Measurements from ENCODE around the gene PRR5.

Gene PRR5

DNA sequence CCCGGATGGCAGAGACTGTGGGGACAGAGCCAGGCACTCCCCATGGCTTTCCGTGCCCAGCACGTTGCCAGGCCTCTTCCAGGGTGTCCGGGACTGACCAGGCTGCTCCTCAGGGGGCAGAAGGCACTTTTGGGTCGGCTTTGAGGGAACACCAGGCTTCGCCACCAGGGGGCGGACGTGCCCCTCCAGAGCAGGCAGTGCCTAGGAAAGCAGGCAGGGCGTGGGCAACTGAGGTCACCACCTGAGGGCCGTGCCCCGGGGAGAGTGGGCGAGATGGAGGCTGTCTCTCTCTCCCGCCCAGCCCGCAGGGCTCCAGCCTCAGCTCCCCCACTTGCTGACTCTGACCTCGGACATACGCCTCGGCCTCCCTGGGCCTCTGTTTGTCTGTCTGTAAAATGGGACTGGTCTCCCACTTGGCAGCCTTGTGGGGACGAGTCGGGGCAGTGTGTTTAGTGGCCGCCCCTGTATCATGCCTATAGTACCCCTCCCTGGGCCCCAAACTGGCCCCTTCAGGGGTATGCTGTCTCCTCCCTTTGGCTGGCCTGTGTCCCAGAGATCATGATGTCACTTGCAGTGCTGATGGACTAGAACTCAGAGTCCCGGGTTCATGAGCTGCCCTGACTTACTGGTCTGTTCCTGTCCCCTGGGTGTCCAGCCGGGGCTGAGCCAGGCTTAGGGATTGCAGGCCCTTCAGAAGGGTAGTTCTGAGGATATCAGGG, 4.4 kb upstream of the PRR5 start:
- DNase-seq: peak; percentile 53

DNA sequence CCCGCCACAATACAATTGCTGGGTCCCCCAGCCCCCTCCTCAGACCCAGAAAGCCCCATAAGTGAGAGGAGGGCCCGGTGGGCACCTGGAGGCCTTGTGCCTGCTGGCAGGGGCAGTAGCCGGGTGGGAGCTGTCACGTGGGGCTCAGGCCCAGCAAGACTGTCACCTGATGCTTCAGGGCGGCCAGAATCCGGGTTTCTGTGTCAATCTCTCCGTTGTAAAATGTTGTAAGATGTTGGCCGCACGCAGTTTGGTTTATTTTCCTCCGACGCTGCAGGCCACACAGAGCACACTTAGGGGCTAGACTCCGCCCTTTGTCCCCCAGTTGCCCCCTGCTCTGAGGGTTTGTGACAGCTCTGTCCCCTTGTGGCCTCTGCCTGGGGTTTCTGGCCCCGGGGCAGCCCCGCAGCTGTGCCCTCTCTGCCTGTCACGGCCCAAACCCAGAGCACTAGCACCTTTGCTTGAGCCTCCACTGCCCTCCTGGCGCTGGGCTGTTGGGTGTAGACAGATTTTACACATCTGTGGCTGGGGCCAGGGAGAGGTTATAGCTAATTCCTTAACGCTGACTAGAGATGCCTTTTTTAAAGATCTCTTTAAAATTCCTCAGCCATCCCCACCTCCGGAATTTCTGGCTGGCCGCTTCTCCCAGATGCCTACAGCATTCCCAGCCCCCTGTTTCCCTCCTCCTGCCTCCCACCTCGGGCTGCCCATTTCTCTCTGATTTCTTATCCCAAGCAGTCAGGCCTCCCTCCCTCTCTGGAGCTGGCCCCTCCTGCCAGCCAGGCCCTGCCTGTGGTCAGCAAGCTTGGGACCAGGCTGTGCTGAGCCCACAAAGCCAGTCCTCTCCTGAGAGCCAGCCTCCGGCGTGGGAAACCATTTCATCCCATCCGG, 3.2 kb upstream of the PRR5 start:
- DNase-seq: peak; percentile 85

DNA sequence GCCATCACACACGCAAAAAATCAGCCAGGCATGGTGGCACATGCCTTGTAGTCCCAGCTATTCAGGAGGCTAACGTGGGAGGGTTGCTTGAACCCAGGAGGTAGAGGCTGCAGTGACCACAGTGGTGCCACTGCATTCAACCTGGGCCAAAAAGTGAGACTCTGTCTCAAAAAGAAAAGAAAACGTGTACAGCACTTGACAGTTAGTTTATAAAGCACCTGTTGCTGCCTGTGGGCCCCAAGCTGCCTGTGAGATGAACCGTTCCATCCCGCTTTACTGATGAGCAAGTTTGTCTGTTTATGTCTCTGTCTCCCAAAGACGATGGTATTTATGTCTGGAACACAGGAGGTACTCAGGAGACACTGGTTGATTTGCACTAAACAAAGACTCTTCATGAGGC, 1.5 kb upstream of the PRR5 start:
- DNase-seq: no peak

DNA sequence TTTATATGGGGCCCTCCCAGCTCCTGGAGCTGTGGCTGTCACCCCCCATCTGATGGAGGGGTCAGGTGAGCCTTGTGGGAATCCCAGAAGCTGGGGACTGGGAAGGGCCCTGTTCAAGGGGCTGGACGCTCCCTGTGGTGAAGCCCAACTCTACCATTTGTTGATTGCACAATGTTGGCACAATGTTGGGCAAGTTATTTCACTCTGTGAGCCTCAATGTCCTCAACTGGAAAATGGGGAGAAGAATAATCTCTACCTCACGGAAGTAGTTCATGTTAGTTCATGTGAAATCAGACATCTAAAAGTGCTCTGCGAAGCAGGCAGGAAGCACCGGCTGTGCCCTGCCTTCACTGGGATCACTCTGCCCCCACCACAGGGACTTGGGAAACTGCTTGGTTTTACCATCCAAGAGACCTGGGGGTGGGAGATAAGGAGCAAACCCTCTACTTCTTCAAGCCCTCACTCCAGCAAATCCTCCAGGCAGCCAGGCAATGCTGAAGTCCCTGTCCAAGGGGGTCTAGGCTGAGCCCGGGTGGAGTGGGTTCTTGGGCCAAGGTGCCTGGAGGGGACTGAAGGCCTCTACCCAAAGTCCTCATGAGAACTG, 715 bp upstream of the PRR5 start:
- no peak for DNase-seq

DNA sequence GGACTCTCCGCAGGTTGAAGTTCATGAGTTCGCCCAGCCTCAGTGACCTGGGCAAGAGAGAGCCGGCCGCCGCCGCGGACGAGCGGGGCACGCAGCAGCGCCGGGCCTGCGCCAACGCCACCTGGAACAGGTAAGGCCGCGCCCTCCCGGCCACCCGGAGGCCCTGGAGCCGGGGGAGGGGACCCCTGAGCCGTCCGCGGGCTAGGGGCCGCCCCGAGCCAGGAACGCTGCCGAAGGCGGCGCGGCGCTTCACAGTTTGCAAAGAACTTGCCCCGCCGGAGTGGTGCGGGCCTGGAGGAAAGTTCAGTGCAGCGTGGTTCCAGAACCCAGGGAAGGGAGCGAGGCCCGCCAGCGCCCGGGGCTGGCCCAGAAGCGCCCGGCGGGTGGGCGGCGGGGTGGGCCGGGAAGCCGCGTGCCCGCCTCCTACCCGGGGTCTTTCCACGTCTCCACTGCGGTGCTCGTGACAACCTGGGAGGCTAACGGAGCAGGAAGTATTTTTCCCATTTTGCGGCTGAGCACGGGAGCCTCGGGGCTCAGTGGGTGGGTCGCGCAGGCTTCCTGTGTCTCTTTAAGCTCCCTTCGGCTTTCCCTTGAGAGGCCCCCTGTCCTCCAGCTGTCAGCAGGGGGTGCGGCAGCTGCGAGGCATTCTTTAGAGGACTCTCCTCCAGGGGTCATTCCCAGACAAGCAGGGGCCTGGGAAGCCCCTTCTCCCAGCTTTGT, 635 bp downstream of the PRR5 start:
- no peak for DNase-seq

DNA sequence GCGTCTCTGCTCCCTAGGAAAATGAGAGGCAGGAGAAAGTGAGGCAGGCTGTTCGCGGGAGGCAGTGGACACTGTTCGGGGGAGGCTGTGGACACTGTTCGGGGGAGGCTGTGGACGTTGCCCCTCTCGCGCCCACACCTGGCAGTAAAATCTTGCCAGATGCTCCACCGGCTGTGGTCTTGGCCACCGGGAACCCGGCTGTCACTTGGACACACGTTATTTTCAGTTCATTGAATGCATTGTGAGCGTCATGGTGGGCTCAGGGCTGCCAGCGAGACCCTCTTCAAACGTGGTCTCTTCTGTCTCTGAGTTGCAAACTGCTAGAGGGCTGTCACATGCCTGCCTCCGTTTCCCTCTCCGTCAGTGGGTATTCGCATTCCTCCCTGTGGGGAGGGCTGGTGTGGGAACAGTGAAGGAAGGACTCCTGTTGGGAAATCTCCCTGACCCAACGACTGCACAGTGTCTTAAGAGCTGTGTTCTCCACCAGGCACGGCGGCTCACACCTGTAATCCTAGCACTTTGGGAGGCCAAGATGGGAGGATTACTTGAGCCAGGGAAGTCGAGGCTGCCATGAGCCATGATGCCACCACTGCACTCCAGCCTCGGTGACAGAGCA, 1.4 kb downstream of the PRR5 start:
- DNase-seq: no peak

DNA sequence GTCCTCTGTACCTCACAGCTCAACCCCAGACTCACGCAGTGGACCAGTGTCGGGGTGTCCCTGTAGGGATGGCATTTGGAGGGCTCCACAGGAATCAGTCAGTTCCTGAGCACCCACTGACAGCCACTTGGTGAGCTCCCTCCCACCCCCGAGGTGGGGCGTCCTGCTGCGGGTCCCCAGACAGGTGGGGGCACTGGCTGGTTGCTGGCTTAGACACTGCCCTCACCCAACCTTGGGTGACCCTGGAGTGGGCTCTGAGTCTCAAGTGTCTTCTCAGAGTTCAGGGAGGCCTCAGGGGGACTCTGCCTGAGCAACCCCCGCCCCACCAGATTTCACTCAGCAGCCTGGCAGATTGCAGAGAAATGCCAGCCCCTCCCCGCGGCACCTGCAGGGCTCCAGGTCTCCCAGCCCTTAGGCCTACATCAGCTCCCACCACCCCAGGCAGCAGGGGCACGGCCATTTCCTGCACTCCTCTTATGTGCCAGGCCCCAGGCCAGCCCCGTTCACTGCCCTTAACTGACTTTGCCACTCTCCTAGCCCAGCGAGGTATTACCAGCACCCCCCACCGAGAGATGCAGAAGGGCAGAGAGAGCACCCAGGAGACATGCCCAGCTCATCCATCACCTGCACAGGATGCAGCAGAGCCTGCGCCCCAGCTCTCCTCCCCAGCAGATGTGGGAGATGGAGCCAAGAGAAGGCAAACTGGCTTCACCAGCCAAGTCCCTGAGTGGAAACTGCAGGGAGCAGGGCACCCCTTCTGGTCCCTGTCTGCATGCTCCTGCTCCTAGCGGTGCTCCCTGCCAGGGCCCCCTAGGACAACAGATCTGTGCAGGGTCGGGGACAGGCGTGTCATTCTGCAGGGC, 2.4 kb downstream of the PRR5 start:
- DNase-seq: no peak

DNA sequence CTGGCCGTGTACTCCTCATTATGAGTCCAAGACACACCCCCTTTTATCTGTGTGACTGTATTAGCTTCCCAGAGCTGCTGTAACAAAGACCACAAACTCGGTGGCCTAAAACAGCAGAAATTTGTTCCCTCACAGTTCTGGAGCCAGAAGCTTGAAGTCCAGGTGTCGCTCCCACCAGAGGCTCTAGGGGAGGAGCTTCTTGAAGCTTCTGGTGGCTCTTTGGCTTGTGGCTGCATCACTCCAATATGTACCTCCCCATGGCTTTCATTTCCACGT, 3.0 kb downstream of the PRR5 start:
- no peak for DNase-seq

DNA sequence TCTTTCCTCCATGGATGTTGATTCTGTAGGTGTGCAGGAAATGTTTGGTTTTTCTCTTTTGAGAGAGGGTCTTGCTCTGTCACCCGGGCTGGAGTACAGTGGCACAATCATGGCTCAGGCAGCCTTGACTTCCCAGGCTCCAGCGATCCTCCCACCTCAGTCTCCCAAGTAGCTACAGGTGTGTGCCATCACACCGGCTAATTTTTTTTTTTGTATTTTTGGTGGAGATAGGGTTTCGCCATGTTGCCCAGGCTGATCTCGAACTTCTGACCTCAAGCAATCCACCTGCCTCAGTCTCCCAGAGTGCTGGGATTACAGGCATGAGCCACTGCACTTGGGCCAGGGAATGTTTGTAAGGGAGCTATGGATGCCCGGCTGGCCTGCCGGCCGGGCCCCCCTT, 4.5 kb downstream of the PRR5 start:
- DNase-seq: no peak

DNA sequence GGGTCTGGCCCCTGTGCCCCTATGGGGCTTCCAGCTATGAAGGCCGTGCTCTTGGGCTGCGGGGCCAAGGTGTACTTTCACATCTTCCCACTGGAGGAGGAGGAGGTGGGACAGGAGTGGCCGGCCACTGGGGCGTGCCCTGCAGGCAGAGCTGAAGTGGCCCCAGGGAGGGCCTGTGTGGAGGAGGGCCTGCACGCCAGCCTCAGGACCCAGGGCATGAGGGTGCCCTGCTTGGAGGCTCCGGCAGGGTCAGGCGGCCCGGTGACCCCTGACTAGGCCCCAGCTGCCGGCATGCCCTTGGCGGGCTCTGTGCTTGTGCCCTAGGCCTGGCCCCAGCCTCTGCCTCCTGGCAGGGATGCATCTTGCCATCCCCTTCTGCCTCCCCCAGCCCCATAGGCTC, 5.2 kb downstream of the PRR5 start:
- DNase-seq: no peak

DNA sequence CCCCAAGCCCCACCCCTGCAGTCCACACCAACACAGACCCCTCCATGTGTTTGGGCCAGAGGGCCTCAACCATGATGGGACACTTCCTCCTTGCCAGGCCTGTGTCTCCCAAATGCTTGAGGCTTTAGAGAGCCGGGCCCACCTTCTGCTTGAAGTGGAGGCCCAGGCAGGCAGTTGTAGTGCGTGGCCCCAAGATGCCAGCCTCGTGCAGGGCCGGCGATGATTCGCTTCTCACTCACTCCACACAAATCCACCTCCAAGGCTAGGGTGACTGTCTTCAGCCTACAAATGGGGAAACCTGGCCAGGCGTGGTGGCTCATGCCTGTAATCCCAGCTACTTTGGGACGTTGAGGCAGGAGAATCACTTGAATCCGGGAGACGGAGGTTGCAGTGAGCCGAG, 5.7 kb downstream of the PRR5 start:
- DNase-seq: no peak

DNA sequence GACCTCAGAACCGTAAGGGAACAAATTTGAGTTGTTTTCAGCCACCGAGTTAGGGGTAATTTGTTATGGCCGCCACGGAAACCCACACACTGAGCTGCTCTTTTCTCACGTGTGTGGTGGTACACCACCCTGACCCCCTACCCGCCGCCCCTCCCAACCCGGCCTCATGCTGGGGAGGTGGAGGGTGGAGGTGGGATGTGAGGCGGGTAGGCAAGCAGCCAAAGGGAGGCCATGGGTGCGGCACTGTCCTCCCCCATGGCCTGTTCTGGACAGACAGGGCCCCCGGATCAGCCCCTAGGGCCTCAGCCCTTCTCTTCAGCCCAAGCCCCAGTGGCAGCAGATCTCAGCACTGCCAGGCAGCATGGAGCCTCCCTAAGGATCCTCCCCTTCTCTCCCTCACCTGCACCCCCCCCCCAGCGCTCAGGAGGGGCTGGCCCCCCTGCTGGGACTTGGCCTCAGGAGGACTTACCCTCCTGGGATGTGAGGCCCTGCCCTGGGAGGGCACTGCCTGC, 7.9 kb downstream of the PRR5 start:
- no peak for DNase-seq

DNA sequence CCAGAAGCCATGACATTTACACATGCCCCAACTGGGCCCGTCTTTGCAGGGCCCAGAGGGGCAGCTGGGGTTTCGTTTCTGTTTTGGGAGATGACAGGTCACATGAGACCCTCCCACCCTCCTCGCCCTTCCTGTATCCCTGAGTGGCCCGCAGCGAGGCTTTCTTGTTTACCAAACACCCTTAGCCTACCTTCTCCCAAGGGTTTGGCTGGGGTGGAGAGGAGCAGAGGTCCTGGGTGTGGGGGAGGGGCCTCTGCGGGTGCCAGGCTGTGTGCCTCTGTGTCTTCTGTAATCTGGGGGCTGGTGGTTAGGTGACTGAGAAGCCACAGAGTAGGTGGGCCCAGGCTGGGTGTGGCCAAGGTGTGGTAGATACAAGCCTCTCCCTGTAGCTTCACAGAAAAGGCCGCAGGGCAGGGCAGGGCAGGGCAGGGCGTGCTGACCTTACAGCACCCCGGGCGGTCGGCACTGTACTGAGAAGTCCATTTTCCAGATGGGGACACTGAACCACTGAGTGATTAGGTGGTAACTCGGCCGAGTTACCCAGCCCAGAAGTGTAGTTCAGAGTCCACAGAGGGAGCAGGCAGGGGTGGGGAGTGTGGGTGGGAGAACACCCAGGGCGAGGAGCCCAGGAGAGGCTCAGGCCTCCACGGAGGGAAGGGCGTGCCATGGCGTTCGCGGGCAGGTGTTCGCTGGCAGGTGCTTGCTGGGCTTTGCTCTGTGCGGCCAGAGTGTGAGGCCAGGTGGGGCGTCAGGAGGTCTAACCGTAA, 8.7 kb downstream of the PRR5 start:
- no peak for DNase-seq

DNA sequence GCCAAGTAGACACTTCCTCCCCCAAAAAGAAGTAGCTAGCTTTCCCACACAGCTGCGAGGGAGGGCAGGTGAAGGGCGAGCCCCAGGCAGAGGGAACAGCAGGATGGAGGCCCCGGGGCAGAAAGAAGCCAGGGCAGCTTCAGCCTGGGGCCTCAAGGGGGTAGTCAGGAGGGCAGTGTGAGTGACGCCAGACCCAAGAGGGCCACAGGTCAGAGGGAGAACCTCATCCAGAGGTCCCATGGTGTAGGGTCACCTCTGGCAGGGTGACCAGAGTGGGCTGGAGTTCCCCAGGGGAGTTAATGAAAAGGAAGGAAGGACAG, 9.2 kb downstream of the PRR5 start:
- DNase-seq: no peak

DNA sequence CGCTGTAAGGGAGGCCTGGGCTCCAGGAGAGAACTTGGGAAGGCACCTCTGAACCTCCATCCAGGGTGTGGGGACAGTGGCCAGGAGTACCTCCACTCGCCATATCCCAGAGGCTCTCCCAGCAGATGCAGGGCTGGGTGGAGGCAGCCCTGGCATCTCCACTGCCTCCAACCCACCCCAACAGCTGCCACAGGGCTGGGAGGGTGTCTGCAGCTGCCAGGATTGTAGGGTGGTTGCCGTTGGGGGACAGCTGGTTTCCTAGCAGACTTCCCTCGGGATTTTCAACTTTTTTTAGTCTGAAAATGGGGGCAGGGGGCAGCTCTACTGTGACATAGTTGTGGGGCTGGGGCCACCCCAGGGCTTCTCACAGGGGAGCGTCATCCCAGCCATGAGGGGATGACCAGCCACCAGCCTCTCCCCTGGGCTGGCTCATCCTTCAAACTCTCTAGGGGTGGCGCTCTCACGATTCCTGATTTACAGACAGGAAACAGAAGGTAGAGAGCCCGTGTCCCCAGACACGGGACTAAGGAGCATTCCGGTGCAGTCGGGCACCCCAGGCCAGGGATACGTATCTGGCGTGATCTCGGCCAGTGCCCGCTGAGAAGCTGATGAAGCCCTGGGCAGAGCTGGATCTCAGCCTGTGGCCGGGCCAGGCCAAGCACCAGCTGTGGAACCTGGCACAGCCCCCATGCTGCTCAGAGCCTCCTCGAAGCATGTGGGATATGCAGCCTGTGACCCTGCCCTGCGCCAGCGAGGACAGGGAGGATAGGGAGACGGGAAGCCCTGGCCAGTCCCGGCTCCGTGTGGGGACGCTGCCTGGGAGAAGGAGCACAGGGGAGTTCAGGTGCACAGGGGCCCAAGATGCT, 9.9 kb downstream of the PRR5 start:
- no peak for DNase-seq

DNA sequence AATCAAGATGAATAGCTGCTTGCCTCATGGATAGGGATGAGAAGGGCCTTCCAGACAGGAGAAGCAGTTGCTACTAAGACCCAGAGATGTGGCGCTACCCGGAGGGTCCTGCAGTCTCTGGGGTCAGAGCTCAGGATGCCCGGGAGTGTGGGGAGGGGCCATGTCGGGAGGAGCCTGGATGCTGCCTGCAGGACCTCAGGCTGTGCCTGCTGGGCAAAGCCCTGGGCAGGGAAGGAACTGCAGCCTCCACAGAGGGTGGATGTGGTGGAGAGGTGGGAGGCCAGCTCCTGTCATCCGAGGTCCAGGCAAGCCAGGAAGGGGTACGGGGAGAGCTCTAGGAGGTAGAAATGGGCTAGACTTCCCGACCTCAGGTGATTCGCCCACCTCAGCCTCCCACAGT, 11.0 kb downstream of the PRR5 start:
- DNase-seq: no peak

DNA sequence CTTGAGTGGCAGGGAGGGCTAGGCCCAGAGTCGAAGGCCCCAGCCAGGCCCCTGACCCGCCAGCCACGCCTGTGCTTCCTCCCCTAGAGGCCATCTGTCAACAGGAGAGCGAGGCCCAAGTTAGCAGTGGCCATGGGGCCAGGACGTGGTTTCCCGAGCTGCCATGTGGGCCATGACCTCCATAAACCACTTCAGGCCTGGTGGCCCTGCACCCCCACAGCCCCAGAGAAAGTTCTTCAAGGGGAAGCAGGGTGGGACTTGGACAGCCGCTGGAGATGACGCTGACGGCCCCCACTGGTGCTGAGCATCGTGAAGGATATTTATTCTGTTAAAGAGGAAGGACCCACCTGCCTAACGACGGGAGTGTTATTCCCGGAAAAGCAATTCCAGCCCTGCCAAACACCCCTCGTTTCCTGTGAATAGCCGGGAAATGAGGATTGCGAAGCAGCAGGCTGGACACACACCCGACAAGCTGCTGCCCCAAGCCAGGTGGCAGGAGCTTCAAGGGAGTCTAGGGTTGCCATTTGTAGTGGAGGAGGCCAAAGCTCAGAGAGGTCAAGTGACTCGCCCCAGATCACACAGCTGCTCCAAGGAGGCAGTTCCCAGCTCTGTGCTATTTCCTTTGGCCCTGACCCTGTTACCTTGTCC, 12.8 kb downstream of the PRR5 start:
- no peak for DNase-seq

DNA sequence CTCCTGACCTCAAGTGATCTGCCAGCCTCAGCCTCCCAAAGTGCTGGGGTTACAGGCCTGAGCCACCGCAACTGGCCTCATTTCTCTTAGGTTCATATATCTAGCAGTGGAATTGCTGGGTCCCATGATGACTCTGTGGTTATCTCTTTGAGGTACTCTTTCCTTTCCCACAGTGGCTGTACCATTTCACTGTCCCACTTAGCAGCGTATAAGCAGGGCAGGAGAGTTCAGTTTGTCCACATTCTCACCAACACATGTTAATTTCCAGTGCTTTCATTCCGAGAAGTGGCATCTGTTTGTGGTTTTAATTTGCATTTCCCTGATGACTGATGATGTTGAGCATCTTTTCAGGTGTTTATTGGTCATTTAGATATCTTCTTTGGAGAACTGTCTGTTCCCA, 16.4 kb downstream of the PRR5 start:
- no peak for DNase-seq

DNA sequence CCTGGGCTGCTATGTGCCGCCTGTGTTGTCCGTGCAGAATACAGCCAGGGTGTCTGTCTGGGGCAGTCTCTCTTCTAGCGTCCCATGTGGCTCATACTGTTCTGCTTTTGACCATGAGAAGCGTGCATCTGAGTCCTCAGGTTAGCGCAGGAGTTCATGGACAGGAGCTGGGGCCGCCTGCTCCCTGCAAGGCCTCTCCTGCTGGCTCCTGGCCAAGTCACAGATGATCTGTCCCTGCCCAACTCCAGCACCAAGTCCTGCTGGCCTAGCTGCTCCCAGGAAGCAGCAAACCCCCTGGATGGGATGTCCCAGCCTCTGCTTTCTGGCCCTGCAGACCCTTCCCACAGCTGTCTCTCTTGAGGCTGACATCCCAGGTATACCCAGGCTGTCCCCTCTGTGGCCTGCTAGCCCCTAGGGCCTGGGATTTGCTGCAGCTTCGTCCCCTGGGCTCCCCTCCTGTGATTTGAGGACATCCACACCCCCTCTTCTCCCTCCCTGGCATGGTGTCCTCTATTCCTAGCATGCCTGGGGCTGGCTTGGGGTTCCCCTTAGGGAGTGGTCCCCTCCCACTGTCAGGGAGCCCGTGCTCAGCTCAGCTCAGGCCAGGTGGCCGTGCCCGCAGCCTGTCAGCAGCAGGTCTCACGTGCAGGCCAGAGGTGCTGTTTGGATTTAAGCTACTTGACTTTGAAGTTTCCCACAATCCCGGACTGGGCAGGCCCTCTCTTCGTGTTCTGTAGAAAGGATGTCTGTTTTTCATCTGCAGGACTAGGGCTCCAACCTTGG, 17.8 kb downstream of the PRR5 start:
- no peak for DNase-seq
